Retina (tissue), 1 donor: ENCODE measurements around the gene PJA1.
A peak's percentile ranks its signal among the peaks of the same experiment; 100 is the strongest.

Experiments used
- DNase-seq: peaks from one replicate; pipeline ENCODE4 v3.0.0-alpha.2; 2016

PJA1 gene, protein sequence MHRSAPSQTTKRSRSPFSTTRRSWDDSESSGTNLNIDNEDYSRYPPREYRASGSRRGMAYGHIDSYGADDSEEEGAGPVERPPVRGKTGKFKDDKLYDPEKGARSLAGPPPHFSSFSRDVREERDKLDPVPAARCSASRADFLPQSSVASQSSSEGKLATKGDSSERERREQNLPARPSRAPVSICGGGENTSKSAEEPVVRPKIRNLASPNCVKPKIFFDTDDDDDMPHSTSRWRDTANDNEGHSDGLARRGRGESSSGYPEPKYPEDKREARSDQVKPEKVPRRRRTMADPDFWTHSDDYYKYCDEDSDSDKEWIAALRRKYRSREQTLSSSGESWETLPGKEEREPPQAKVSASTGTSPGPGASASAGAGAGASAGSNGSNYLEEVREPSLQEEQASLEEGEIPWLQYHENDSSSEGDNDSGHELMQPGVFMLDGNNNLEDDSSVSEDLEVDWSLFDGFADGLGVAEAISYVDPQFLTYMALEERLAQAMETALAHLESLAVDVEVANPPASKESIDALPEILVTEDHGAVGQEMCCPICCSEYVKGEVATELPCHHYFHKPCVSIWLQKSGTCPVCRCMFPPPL

GRCh38 chrX:69165087-69165651, at the start of gene PJA1:
Gene PJA1, minus strand, starts transcription at chrX:69165453. Its CDS starts 2,380 bp downstream, at chrX:69163073.
- peak; percentile 80 for DNase-seq

- no peak for DNase-seq
Observed at GRCh38 chrX:69214463-69214862, 49.2 kb upstream of the PJA1 start.

DNA sequence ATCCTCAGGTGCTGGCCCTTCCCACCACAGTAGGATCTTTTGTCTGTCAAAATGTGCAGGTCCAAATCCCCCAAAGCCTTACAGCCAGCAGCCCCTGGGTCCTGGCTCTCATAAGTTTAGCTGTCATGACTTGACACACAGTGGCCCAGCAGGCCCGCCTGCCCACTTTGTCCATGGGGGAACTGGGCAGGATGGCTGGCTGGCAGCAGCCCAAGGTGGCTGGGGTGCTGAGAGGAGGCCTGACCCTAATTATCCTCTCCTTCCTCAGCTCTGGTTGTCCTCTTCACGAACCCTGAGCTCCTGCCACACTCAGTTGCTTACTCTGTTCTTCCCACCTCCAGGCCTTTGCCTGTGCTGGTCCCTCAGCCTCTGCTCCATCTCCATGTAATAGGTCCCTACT, 46.4 kb upstream of the PJA1 start:
- no peak for DNase-seq

DNA sequence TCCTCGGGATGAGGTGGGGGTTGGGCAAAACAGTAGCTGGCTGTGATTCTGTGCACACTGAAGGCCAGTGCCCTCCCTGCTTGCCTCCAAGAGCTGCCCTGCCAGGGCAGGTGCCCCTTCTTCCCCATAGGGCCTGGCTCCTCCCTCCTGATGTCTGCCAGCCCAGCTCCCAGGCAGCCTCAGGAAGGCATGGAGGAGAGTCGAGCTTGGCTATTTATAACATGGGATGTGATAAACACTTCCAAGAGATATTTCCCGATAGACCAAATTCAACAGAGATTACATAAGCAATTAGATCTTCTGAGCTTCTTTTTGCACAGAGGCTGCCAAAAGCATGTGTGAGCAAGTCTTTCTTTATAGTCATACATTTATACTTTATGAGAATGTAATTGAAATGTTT, 45.3 kb upstream of the PJA1 start:
- DNase-seq = no peak

GRCh38 chrX:69207216-69207615, 42.0 kb upstream of the PJA1 start:
- DNase-seq = no peak

DNA sequence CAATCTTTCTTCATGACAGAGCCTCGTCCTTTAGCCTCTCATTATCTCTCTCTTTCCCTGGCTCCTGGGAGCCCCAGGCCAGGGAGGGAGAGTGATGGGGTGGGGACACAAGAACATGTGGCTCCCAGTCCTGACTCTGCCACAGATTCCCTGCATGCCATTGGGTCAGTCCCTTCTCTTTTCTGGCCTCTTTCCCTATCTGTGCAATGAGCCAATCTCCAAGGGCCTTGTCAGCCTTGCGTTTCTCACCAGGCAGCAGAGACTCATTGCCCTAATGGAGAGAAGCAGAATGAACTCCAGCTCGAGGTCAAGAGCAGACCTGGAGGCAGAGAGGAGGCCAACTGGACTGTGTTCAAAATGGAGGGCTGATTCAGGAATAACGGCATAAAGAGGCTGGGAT, 38.4 kb upstream of the PJA1 start:
- no peak for DNase-seq

DNA sequence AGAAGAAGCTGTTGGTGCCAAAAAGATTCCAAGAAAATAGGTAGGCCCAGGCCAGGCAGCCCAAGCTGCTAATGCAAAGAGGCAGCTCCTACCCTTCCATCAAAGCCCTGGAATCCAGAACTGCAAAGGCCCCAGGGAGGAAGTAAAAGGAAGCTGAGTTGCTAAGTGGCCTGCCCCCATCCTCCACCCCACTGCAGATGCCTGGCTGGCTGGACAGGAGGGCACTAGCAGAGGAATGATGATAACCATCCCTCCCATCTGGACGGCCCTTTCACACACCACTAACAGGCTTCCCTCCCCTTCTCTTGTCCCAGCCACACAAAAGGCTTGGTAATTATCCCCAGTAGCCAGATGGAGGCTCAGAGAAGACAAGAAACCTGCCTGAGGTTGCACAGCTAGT, 32.4 kb upstream of the PJA1 start:
- DNase-seq = no peak

DNA sequence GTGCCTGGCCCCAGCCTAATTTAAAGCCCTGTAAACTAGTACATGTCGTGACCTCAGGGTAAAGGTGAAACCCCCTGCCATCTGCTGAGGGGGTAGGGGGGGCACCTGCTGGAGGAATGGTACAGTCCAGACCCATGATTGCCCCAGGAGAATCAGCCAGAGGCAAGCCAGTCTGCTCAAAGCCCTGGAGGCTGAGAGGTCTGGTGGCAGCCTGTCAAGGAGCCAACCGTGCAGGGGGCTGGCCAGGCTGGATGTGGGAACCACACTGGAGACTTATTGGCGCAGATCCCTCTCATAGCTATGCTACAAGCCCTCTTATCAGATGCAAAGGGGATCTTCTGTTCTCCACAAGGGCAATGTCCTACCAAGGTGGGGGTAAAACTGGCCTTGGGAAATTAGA, 31.4 kb upstream of the PJA1 start:
- DNase-seq = no peak

- DNase-seq = no peak
Observed at GRCh38 chrX:69195810-69196209, 30.6 kb upstream of the PJA1 start.

DNA sequence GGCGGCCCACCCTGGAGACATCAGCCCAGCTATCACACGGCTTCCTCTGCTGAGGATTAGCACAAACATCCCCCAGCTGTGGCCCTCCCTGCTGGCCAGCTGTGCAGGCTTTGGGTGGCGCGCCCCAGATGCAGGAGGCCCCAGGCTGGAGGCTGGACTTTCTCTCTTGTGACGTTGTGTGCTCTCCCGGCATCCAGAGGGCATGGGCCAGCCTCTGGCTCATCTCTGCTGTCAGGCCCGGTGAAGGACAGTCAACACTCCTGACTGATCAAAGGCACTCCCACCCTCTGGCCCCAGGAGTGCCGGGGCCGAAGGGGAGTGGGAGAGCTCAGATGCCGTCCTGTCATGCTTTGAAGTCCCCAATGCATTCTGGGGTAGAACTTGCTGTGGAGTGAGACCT, 29.9 kb upstream of the PJA1 start:
- no peak for DNase-seq

- no peak for DNase-seq
Observed at GRCh38 chrX:69192603-69193002, 27.4 kb upstream of the PJA1 start.

- DNase-seq = peak; percentile 37
Observed at GRCh38 chrX:69189576-69190371, 24.5 kb upstream of the PJA1 start.

DNA sequence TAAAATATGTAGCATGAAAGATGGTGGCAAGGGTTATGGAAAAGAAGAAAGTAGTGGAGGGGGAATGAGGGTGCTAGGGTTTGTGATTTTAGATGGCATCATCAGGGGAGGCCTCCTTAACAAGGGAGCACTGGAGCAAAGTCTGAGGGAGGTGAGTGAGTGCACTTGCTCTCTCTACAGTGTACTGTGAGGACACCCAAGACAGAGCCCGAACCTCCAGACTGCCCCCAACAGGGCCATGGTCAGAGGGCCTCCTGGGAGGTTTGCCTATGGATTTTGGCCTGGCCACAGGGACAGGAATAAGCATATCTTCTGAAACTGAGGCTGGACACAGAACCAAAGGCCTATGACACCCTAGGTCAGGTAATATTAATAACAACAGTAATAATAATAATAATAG, 21.4 kb upstream of the PJA1 start:
- DNase-seq = no peak

GRCh38 chrX:69185886-69186285, 20.6 kb upstream of the PJA1 start:
- no peak for DNase-seq

- no peak for DNase-seq
Observed at GRCh38 chrX:69185141-69185540, 19.9 kb upstream of the PJA1 start.

DNA sequence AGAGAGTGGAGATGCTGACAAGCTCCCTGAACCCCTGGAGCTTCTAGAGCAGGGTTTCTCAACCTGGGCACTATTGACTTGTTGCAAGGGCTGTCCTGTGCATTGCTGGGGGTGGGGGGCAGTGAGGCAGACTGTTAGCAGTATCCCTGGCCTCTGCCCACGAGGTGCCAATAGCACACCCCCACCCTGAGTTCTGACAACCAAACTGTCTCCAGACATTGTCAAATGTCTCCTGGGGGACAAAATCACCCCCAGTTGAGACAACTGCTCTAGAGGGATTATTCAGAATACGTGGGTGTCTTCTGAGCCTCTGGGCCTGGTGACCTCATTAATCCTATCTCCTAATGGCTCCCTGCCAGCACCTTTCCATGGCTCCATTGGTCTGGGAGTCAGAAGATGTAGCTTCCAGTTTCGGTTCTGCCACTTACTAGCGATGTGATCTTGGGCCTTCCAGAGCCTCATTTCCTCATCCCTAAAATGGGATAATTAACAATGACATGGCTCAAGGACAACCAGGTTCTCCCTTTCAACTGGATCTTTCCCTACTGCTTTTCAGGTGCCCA, 17.6 kb upstream of the PJA1 start:
- no peak for DNase-seq

DNA sequence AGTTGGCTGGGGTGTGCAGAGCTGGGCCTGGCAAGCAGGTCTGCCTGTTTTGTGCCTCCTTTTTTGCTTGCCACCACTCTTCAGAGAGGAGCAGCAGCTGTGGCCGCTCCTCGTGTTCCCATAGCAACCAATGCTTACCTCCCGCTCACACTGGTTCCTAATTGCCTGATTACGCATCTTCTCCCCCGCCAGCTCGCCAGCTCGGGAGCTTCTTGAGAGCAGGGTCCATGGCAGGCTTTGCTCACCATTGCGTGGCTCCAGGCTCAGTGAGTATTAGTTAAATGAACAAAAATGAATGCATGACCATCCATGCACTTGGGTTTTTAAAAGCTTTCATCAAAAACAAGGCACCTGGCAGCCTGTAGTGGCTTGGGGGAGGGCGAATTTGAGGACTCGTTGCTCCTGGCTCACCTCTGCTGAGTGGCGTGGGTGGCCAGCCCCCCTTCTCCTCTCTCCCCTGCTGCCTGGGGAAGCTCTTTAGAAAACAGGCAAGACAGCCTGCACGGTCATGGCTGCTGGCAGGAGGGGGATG, 14.2 kb upstream of the PJA1 start:
- peak; percentile 89 for DNase-seq

- DNase-seq = no peak
Observed at GRCh38 chrX:69178592-69178991, 13.3 kb upstream of the PJA1 start.

DNA sequence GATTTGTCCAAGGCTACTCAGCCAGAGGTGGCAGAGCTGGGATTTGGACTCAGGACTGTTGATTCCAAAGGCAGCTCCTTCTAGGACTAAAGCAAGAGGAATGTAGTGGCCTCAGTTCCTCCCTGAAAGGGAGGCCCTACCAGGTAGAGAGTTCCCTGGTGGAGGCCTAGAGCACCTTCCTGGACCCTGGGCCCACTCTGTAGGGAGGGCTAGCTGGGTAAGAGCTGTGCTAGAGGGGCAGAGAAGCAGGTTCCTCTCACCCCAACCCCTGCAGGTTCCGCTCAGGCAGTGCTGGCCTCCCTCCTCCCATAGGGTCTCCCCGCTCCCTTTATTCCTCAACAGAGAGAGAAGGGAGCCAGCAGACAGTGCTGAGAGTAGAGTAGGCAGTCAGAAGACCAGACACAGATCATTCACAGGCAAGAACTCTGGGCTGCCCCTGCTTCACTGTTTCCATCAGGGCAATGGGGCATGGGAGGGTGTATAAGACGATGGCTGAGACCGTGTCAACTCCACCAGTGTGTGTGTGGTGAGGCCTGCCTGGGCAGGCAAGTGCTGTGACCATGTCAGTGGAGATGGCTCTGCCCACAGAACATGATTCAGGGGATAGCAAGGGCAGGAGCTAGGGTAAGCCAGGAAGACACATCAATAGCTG, 12.4 kb upstream of the PJA1 start:
- no peak for DNase-seq

DNA sequence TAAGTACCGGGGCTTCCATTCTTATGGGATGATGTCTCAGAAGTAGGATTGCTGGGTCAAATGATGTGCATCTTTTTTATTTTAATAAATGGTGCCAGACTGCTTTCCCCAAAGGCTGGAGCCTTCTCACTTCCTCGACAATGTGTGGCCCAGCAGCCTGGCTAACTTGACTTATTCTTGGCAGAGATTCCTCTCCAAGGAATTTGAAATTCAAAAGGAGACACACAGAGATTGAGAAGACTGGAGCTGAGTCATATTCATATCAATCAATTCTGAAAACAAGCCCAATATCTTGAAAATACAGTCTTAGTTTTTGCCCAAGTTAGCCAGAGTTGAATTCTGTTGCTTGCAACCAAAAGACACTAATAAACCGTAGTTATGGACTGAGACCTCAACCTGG, 10.8 kb upstream of the PJA1 start:
- DNase-seq = no peak

- peak; percentile 34 for DNase-seq
Observed at GRCh38 chrX:69173906-69174305, 8.7 kb upstream of the PJA1 start.

DNA sequence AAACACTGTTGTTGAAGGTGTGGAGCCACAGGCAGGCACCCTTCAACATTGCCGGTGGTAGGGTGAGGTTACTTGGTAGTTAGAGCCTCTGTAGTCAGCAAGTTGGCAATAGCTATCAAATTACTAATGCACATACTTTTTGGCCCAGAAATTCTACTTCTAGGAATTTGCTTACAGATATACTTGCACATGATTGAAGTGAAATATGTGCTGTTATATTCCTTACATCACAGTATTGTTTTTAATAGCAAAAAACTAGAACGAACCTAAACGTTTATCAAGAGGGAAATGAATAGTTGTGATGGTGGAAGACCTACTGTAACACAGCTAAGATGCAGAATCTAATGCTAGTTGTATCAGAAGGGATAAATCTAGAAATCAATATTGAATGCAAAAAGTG, 7.7 kb upstream of the PJA1 start:
- no peak for DNase-seq
